GM10266 (cell line): Measurements from ENCODE around the gene GJB2.
"Not testable (repeated sequence)": the region's sequence is repeated elsewhere in the genome, so short reads cannot be mapped to it uniquely, and the experiment has no call there.

ENCODE experiments used
- DNase-seq: peaks from one replicate; pipeline ENCODE4 v3.0.0; 2012; ENCODE audit errors: extremely low spot score
- TF ChIP-seq, protein P1 (sequence below): IDR thresholded peaks from 2 replicates; pipeline ENCODE4 v1.5.1; 2012; ENCODE audit warnings: mild to moderate bottlenecking, low read depth; ENCODE audit not compliant: control insufficient read depth, insufficient read depth; ENCODE audit errors: missing control alignments

Gene GJB2

DNA sequence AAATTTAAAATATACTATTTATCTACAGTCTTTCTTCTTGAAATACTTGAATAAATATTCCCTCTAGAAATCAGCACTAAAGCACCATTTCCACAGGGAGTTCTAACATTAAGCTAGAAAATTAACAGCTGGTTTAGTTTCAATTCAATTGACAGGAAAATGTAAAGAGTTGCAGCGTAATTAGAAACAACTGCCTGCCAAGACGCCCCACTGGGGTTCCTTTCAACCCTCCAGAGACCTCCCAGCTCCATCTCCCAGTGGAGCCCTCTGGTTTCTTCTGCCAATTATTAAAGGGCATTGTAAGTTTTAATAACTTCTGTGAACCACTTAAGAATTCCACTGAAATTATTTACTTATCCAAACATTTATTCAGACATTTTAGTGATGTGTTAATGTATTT, 36.0 kb downstream of the GJB2 start:
- TF ChIP-seq, protein P1, sequence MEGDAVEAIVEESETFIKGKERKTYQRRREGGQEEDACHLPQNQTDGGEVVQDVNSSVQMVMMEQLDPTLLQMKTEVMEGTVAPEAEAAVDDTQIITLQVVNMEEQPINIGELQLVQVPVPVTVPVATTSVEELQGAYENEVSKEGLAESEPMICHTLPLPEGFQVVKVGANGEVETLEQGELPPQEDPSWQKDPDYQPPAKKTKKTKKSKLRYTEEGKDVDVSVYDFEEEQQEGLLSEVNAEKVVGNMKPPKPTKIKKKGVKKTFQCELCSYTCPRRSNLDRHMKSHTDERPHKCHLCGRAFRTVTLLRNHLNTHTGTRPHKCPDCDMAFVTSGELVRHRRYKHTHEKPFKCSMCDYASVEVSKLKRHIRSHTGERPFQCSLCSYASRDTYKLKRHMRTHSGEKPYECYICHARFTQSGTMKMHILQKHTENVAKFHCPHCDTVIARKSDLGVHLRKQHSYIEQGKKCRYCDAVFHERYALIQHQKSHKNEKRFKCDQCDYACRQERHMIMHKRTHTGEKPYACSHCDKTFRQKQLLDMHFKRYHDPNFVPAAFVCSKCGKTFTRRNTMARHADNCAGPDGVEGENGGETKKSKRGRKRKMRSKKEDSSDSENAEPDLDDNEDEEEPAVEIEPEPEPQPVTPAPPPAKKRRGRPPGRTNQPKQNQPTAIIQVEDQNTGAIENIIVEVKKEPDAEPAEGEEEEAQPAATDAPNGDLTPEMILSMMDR = no peak
- DNase-seq = no peak

DNA sequence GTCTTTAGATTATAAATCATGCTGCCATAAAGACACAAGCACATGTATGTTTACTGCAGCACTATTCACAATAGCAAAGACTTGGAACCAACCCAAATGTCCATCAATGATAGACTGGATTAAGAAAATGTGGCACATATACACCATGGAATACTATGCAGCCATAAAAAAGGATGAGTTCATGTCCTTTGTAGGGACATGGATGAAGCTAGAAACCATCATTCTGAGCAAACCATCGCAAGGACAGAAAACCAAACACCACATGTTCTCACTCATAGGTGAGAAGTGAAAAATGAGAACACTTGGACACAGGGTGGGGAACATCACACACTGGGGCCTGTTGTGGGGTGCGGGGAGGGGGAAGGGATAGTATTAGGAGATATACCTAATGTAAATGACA, 39.4 kb downstream of the GJB2 start:
- DNase-seq = not testable (repeated sequence)

DNA sequence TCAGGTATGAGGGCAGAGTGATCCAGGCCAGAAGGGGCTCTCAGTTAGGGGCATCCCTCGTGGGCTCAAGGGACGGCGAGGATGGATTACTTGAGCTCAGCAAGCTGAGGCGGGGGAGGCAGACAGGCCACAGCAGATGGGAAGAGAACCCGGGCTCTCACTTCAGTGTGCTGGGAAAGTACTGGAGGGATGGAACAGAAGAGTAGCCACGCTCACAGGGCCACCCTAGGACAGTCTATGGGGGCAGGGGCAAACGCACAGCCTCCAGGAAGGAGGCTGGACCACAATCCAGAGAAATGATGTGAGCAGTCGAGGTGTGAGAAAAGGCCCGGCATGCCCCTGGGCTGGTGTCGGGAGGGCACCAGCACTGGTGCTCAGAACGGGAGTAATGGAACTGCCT, 41.1 kb downstream of the GJB2 start:
- TF ChIP-seq, protein P1 = no peak
- DNase-seq = no peak

DNA sequence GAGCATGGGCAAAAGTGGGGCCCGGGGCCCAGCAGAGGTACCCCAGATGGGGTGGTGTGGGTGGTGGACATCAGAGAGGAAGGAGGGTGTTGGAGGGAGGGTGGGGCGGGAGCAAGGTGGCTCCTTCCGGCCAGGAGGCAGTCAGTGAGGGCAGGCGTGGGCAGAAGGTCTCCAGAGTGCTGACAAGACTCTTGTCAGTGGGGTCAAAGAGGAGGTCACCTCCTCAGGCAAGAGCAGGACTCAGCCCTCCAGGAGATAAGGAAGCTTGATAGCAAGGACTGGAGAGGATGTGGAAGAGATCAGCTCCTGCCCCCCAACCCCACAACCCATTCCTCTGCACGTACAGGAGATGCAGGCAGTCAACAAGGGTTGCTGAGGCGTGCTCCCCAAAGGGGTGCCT, 41.7 kb downstream of the GJB2 start:
- DNase-seq = no peak
- TF ChIP-seq, protein P1 = no peak

DNA sequence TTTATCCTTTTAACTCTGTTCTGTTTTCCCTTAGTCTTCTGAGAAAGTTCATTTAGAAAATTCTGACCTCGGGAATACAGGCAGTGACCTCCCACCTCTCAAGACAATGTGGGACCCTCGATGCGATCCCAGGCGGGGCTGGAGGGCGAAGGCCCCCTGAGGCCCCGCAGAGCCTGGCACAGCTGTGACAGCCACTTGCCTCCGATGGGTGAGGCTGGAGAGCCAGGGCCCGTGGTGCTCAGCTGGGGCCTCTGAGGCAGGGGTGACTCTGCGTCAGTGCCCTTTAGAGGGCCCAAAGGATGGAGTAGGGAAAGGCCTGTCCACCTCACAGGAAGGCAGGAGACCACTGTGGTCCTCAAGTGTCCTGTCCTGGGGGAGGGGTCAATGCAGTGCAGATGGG, 42.2 kb downstream of the GJB2 start:
- no peak for DNase-seq
- TF ChIP-seq, protein P1 = no peak

DNA sequence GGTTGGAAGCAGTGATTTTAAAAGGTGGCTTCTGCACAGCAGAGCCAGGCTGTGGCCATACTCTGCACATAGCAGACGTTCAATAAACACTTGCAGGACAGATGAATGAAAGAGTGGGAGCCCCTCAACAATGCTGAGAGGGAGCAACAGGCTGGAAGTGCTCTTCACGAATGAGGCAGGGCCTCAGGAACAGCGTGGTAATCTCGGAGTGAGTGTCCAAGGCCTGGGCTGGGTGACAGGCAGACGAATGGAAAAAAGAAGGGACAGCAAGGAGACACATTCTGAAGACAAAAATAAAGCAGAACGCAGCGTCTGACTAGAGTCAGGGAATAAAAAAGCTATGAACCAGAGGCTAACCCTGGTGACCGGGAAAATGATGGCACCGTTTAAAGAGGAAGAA, 43.0 kb downstream of the GJB2 start:
- TF ChIP-seq, protein P1 = no peak

DNA sequence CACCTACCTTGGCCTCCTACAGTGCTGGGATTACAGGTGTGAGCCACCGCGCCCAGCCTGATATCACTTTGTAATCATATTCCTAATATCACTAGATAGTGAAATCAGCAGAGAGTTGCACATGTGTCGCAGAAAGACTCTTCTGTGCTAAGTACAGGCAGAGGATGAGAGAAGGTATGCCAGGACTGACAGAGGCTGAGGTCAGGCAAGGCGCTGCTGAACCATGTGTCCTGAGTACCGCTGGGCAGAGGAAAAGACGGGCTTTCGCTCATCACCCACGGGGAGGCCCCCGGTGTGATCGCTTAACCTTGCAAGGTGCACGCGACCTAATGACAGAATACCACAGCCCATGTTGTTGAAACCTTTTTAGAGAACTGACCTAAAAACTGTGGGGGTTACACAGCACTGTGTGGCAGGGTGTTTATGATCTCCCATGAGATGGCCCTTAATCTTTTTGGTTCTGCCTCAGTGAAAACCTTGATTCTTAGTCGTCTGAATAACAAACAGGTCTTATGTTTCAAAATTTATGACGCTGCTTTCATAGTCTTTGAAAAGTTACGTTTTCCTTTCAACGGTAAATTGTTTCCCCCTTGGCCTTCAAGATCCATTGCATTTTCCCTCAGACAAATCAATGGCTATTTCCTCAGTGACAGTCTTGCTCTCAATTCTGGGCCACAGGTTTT, 44.1 kb downstream of the GJB2 start:
- TF ChIP-seq, protein P1 = no peak

More for the DNA sequence above, 43.0 kb downstream of the GJB2 start:
- DNase-seq = no peak

DNA sequence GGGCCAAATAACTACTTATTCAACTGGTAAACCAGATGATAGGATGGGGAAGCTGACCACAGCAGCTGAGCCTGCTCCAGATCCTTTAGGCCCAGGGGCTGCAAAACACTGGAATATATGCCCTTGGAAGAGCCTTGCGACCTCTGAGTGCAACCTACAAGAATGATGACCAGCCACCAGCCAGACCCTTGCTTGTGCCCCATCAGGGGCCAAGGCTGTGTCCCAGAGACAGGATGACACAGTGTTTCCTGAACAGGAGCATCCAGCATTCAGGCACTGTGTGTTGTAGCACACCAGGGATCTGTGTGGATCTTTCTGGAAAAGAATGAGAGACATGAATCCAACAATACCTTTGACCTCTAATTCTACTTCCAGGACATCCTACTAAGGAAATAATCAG, 46.4 kb downstream of the GJB2 start:
- DNase-seq = no peak
- TF ChIP-seq, protein P1 = no peak

More for the DNA sequence above, 44.1 kb downstream of the GJB2 start:
- no peak for DNase-seq
